Head of caudate nucleus (tissue), 42 donors: ENCODE results near the gene FAM120B.

ENCODE experiments used
- DNase-seq, 42 donors: peaks; one replicate each; pipeline versions ENCODE4 v3.0.0 to v3.0.0-alpha.2; 2020 to 2021; ENCODE audit warnings: mixed read lengths in 7 of 42
- intact Hi-C: fragments of 100-400 bp; cut with DNase I; formaldehyde crosslinking; loops from one replicate; pipeline ENCODE4 v1.15.0; 2022

Gene FAM120B

DNA sequence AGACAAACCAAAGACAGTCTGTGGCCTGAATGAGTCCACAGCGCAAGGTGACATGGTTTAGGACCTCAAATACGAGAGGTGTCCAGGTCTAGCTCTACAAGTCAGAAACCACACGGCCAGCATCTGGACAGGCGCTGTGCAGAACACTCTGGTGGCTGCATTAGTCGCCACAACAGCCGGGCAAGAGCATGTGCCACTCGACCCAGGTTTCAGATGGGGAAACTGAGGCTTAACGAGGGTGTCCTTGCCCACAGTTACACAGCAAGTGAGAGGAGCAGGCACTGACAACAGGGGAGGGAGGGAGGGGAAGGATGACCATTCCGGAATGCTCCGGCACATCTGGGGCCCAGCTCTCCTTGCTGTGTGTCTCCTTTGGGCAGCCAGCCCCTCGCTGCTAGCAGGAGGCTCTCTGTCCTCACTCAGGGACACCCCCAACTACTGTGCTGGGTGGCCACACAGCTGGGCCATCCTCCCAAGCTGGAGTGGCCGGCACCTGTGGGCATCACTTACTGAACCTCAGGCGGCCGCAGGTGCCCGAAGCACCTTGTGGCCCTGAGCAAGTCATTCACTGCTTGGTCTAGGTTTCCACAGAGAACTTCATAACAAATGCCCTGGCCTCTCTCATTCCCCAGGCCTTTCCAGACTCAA, 22.3 kb upstream of the FAM120B start:
- intact Hi-C loops: no loop called here
- DNase-seq: peak in 6 of 42 donors; percentile 1 to 33 (median 16)

- intact Hi-C loops: loop anchor here (5.0 kb wide), 1 partner anchor 43 kb away; no protein-coding TSS in a partner anchor
- DNase-seq: peak in 8 of 42 donors; percentile 0 to 36 (median 9)
These were observed 21.6 kb upstream of the FAM120B start for GRCh38 chr6:170284866-170285469.

GRCh38 chr6:170285482-170285881, 21.1 kb upstream of the FAM120B start:
- intact Hi-C loops: loop anchor here (5.0 kb wide), 1 partner anchor 43 kb away; no protein-coding TSS in a partner anchor
- DNase-seq: peak in 4 of 42 donors; percentile 6 to 30 (median 10)

GRCh38 chr6:170286246-170286933, 20.2 kb upstream of the FAM120B start:
- DNase-seq: peak; percentile 63 to 92 (median 82)
- intact Hi-C loops: loop anchor here (5.0 kb wide), 1 partner anchor 44 kb away; no protein-coding TSS in a partner anchor

GRCh38 chr6:170286934-170287265, 19.7 kb upstream of the FAM120B start:
- no peak for DNase-seq
- intact Hi-C loops: loop anchor here (5.0 kb wide), 1 partner anchor 45 kb away; no protein-coding TSS in a partner anchor

DNA sequence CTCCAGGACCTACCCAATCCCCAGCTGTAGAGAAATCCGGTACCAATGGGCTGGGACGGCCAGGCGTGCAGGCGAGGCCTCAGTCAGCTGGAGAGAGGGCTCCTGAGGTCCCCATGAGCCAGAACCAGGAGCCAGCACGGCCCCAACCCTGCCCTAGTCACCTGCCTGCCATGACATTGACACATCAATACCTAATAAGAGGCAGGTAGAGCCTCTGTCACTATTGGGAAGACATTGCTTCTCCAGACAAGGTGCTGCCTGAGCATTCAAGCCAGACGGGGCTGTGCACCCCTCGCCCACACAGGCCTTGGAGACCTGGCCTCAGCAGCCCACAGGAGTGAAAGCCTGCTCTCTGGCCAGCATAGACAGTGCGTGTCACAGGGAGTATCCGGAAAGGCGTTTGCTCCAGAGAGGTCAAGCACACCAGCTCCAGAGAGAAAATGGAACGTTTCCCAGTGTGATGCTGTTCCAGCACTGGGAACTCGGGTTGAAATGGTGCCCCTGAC, 19.1 kb upstream of the FAM120B start:
- intact Hi-C loops: loop anchor here (5.0 kb wide), 1 partner anchor 45 kb away; no protein-coding TSS in a partner anchor
- DNase-seq: peak in 3 of 42 donors; percentile 8 to 27 (median 25)

- DNase-seq: peak in 2 of 42 donors; percentile 7 to 30
- intact Hi-C loops: loop anchor here (5.0 kb wide), 1 partner anchor 46 kb away; no protein-coding TSS in a partner anchor
These were observed 18.4 kb upstream of the FAM120B start for GRCh38 chr6:170288091-170288631.

GRCh38 chr6:170288852-170289179, 17.7 kb upstream of the FAM120B start:
- intact Hi-C loops: loop anchor here (5.0 kb wide), 1 partner anchor 47 kb away; no protein-coding TSS in a partner anchor
- DNase-seq: peak in 1 of 42 donors; percentile 3

GRCh38 chr6:170289180-170289931, 17.2 kb upstream of the FAM120B start:
- intact Hi-C loops: loop anchor here (5.0 kb wide), 1 partner anchor 47 kb away; no protein-coding TSS in a partner anchor
- DNase-seq: peak in 5 of 42 donors; percentile 2 to 32 (median 9)

DNA sequence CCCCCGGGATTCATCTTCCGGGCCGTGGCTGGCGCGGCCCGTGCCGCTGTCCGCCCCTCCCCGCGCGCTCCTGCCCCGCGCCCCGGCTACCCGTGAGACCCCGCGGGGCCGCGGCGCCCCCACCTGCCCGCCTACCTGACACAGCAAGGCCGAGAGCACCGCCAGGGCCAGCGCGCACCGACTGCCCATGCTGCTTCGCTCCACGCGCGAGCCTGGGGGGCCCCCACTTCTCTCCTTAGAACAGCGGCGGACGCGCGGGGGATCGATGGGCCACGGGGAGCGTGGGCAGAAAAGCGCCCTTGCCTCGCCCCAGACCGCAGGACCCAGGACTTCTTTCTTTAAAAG, 16.6 kb upstream of the FAM120B start:
- intact Hi-C loops: loop anchor here (5.0 to 10.0 kb wide), 4 partner anchors 48 to 458 kb away; no protein-coding TSS in a partner anchor
- DNase-seq: peak in 4 of 42 donors; percentile 11 to 34 (median 25)

DNA sequence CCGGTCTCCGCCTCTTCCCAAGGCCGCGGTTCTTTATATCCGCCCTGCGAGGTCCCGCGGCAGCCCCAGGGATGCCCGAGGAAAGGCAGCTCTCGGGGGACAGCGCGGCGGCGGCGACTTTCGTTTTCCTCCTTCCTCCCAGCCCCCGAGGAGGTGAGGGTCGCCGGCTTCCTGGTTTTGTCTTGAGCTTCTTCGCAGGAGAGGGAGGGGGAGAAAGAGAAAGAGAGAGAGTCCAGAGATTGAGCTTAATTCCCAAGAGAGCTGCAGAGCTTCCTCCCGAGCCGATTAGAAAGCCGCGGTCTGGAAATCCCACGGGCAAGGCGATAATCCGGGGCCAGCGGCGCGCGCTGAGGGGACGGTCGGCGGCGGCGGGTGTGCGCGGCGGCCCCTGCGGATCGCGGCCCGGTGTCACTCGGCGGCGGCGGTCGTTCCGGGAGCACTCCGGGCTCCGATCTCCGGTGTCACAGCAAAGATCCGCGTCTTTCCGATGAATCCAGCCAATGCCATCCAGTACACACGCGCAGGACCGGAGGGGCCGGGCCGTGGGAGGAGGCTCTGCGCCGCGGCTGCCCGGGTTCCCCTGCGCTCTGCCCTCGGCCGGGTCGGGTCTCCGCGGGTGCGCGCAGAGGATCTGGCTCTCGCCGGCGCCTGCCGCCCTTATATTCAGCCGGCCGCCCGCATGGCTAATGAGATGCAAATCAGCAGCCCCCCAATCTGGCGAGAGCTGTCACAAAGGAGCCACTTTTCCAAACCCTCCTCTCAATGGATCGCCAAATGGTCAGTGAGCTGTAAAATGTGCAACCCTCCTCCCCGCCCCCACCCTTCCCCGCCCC, 16.0 kb upstream of the FAM120B start, which contains the start of gene DLL1:
Gene DLL1, minus strand, starts transcription at position 783 of the 833 bp plus-strand sequence. CDS start 939 bp downstream, outside the sequence.
- peak; percentile 78 to 96 (median 89) for DNase-seq
- intact Hi-C loops: loop anchor here (5.0 to 10.0 kb wide), 3 partner anchors 116 to 458 kb away; no protein-coding TSS in a partner anchor

- intact Hi-C loops: loop anchor here (5.0 to 10.0 kb wide), 3 partner anchors 117 to 459 kb away; no protein-coding TSS in a partner anchor
- DNase-seq: peak; percentile 68 to 94 (median 87)
These were observed 15.1 kb upstream of the FAM120B start for GRCh38 chr6:170291271-170292110.

GRCh38 chr6:170292111-170292406, 14.5 kb upstream of the FAM120B start:
- intact Hi-C loops: loop anchor here (5.0 to 10.0 kb wide), 3 partner anchors 117 to 460 kb away; no protein-coding TSS in a partner anchor

DNA sequence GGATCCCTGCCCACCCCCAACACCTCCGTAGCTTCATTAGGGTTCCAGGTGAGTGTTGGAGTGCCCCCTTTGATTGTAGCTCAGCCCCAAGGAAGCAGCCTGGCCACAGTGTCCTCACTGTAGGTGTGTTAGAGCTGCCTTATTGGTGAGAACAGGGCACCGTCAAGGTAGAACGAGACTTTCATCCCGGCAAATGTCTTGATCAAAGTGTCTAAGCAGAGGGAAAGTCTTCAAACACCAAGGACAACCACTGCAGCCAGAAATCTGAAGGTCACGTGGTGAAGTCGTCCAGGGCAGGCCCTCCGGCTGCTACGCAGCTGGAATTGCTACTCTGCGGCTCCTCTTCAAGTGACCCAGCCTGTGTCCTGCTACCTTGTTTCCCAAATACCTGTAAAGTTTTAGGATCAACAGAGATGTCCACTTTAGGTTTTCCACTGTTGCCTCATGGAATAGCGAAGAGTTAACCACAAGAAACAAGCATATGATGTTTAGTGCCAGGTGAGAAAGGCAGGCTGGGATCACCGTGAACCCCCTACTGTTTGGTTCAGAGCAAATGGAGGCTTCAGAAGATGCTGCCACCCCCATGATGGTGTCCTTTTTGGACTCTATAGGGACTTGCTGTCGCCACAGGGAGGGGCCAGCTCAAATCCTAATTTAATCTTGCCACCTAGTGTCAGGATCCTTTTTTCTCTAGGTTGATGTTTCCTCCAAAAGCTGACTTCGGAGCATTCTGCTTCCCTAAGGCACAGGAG, 14.0 kb upstream of the FAM120B start:
- intact Hi-C loops: loop anchor here (5.0 to 10.0 kb wide), 3 partner anchors 118 to 460 kb away; no protein-coding TSS in a partner anchor
- peak in 10 of 42 donors; percentile 33 to 79 (median 60) for DNase-seq

More at GRCh38 chr6:170292111-170292406, 14.5 kb upstream of the FAM120B start:
- no peak for DNase-seq
